Left lung (tissue), 10 donors: ENCODE results near the gene PCBP3. TPM values are rescaled to one million over a fixed set of nuclear protein-coding genes. Genes with fewer than 3 reads are reported as not detected.
A peak's percentile ranks its signal among the peaks of the same experiment; 100 is the strongest.

Experiments
- ATAC-seq: fragments of 200-7000 bp; cut with Tn5 transposase; one replicate; pipeline ENCODE4 v1.9.1; 2020; ENCODE audit warnings: moderate library complexity
- DNase-seq, 4 donors: peaks; one replicate each; pipeline ENCODE4 v3.0.0-alpha.2; 2013 to 2020
- H3K27ac ChIP-seq, 2 donors: fragments of 200-600 bp; sonication (generic) in 1 of 2; one replicate each; pipeline versions ENCODE4 v1.5.0 to v1.8.0; 2020 to 2021
- H3K27me3 ChIP-seq, 2 donors: fragments of 200-600 bp; sonication (generic) in 1 of 2; one replicate each; pipeline versions ENCODE4 v1.5.0 to v1.8.0; 2020 to 2021
- H3K36me3 ChIP-seq, 2 donors: fragments of 200-600 bp; sonication (generic) in 1 of 2; one replicate each; pipeline versions ENCODE4 v1.5.0 to v1.8.0; 2020 to 2021
- H3K4me1 ChIP-seq, 2 donors: fragments of 200-600 bp; one replicate each; pipeline ENCODE4 v1.8.0; 2021
- H3K4me3 ChIP-seq, 2 donors: fragments of 200-600 bp; sonication (generic) in 1 of 2; one replicate each; pipeline versions ENCODE4 v1.5.0 to v1.8.0; 2020 to 2021; ENCODE audit warnings: mild to moderate bottlenecking in 1 of 2
- H3K9me3 ChIP-seq, 2 donors: fragments of 200-600 bp; sonication (generic) in 1 of 2; one replicate each; pipeline versions ENCODE4 v1.5.0 to v1.8.0; 2020 to 2021
- intact Hi-C, 2 donors: fragments of 100-400 bp; cut with DNase I; formaldehyde crosslinking; loops; one replicate each; pipeline versions ENCODE4 v1.11.2 to v1.14.2; 2022
- polyA plus RNA-seq, 6 donors: library from polyadenylated mRNA; unstranded; fragments of 120-200 nt; gene quantifications; one replicate each; pipeline ENCODE4 v1.2.1, GENCODE V29; 2013; ENCODE audit not compliant: insufficient read length in 6 of 6
- total RNA-seq, 2 donors: library from RNA; stranded (reverse); fragmentation: NEBNext Ultra II Directional; extraction: Animal tissue kit (Norgen Biotek cat#: 25700); gene quantifications; one replicate each; pipeline ENCODE4 v1.2.1, GENCODE V29; 2021
- TF ChIP-seq, protein P1 (sequence below), 2 donors: fragments of 200-600 bp; sonication (generic) in 1 of 2; IDR thresholded peaks; one replicate each; pipeline versions ENCODE4 v1.5.0 to v1.8.0; 2021; ENCODE audit warnings: antibody characterized with exemption in 2 of 2
- donor health status: DM: no; HTN: yes; CAD: no.
- donor health status: DM: no; HTN: no; CAD: no.

PCBP3 gene
- total and polyA plus RNA-seq, 8 donors, result 2.1 to 13.8 (median 3.0) TPM

DNA sequence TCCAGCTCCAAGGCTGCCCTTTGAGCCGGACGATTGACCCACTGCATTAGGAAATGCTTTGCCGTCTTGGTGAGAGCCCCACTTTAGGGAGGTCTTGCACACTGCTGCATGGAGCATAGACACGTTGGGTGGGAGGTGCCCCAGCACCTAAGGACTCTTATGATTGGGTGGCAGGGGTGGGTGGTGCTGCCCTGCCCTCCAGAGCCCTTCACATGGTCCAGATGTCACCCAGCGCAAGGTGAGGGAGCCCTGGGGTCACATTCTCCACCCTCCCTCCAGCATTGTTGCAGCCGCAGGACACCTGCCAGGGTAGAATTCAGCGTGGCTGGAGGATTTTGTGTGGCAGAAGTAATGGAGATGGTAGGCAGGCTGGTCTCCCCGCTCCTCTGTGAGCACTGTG is 200.7 kb downstream of the PCBP3 start:
- H3K36me3 ChIP-seq, result no peaks in the 10 kb centered on the region
- H3K4me3 ChIP-seq, result no peak overlapping the region
- no peaks in the 10 kb centered on the region for H3K27me3 ChIP-seq
- peaks cover 0 to 16% of the 10 kb centered on the region in 2 donors for H3K9me3 ChIP-seq
- TF ChIP-seq, protein P1, sequence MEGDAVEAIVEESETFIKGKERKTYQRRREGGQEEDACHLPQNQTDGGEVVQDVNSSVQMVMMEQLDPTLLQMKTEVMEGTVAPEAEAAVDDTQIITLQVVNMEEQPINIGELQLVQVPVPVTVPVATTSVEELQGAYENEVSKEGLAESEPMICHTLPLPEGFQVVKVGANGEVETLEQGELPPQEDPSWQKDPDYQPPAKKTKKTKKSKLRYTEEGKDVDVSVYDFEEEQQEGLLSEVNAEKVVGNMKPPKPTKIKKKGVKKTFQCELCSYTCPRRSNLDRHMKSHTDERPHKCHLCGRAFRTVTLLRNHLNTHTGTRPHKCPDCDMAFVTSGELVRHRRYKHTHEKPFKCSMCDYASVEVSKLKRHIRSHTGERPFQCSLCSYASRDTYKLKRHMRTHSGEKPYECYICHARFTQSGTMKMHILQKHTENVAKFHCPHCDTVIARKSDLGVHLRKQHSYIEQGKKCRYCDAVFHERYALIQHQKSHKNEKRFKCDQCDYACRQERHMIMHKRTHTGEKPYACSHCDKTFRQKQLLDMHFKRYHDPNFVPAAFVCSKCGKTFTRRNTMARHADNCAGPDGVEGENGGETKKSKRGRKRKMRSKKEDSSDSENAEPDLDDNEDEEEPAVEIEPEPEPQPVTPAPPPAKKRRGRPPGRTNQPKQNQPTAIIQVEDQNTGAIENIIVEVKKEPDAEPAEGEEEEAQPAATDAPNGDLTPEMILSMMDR (IDR thresholded peaks at IDR 0.05), result no peak
- intact Hi-C loops, result no loop called here
- DNase-seq, result no peak
- H3K4me1 ChIP-seq, result no peaks in the 10 kb centered on the region
- no peak for ATAC-seq
- H3K27ac ChIP-seq, result no peak overlapping the region

DNA sequence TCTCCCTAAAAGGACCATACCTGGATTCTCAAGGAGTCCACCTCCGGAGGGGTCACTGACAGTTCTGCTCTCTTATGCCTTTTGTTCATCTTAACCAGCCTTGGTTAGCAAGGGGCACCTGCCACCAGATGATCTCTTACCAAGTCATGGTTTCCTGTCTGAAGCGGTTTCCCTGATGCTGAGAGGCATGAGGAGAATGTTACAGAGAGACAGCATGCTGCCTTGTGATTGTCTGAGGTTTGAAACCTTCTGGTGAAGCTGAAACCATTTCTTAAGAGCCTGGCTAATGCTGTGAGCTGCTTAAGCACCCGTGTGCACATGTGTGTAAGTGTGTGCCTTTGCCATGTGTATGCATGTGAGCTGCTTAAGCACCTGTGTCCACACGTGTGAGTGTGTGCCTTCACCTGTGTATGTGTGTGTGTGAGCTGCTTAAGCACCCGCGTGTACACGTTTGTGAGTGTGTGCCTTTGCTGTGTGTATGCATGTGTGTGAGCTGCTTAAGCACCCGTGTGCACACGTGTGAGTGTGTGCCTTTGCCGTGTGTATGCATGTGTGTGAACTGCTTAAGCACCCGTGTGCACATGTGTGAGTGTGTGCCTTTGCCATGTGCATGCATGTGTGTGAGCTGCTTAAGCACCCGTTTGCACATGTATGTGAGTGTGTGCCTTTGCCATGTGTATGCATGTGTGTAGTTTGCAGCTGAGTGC is 201.7 kb downstream of the PCBP3 start:
- DNase-seq, result no peak
- Histone ChIP-seq H3K27me3 (no peaks in the 10 kb centered on the region), H3K4me3 (no peak overlapping the region), H3K36me3 (no peaks in the 10 kb centered on the region), H3K9me3 (peaks cover 0 to 16% of the 10 kb centered on the region in 2 donors), H3K27ac (no peak overlapping the region), H3K4me1 (no peaks in the 10 kb centered on the region)
- no peak for ATAC-seq
- intact Hi-C loops, result no loop called here
- TF ChIP-seq, protein P1 (IDR thresholded peaks at IDR 0.05), result no peak

DNA sequence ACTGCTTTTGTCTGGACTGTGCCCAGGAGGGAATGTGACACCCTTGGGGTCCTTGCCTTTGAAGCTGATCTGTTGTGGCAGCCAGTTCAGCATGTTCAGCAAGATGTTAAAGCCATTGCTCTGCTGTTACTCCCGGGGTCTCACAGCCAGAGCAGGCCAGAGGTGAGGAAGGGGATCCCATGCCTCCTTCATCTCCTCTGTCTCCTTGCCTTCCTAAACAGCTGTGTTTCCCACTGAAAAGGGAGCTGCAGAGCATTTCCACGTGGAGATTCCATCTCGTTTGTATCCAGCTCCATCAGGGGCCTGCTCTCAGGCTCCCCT is 202.2 kb downstream of the PCBP3 start:
- Histone ChIP-seq H3K27ac (no peak overlapping the region), H3K4me1 (no peaks in the 10 kb centered on the region), H3K27me3 (no peaks in the 10 kb centered on the region), H3K36me3 (no peaks in the 10 kb centered on the region), H3K4me3 (no peak overlapping the region), H3K9me3 (peaks cover 0 to 13% of the 10 kb centered on the region in 2 donors)
- ATAC-seq (no peak), DNase-seq (no peak)
- intact Hi-C loops, result no loop called here
- TF ChIP-seq, protein P1 (IDR thresholded peaks at IDR 0.05), result no peak

DNA sequence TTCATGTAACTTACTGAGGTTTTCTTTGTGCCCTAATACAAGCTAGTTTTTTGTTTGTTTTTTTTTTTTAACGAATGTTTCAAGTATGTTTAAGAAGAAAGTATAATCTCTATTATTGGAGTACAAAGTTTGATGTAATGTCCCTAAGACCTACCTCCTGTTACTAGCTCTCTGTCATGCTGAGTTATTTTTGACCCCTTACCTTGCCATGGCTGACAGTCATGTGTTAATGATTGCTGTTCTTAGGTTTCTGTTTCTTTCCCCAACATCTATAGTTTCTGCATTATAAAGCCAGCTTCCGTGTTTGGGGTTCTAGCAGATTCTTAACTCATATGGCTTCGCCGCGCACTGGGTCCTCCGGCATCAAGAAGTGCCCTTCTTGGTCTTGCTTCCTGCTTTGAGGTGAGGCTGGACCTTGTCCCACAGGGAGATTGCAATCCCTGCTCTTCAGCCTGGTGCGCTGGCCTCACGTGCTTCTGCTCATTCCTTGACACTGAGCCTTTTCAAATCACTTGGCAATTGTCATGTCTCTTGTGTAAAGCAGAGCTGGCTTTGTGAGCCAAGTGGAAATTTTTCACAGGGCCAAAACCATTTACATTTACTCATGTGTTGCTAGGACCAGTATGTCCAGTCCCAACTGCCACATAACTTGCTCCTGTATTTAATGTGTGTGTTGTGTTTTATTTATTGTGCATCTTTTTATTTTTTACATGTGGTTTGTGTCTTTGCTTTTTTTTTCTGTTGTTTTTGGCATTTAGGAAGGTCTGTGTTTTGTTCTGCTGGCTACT is 203.0 kb downstream of the PCBP3 start:
- no peak for ATAC-seq
- Histone ChIP-seq H3K4me3 (no peak overlapping the region), H3K27me3 (no peaks in the 10 kb centered on the region), H3K27ac (no peak overlapping the region), H3K9me3 (peaks cover 0 to 4% of the 10 kb centered on the region in 2 donors), H3K36me3 (no peaks in the 10 kb centered on the region), H3K4me1 (no peaks in the 10 kb centered on the region)
- DNase-seq, result peak in 1 of 4 donors; percentile 9
- intact Hi-C loops, result no loop called here
- TF ChIP-seq, protein P1 (IDR thresholded peaks at IDR 0.05), result no peak

DNA sequence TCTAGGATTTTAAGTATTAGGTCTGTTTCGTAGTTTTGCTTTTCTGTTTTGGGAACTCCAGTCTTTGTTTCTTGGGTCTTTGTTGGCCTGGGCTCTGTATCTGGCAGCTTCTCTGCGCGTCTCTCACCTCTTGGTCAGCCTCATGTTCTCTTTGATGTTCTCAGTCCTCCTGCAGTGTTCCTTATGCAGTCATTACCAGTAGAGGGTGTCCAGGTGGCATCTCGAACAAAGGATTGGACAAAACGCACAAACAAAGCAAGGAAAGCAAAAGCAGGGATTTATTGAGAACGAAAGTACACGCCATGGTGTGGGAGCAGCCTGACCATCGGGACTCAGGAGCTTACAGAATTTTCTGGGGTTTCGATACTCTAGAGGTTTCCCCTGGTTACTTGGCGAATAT is 204.3 kb downstream of the PCBP3 start:
- DNase-seq (no peak), ATAC-seq (no peak)
- TF ChIP-seq, protein P1 (IDR thresholded peaks at IDR 0.05), result no peak
- Histone ChIP-seq H3K4me1 (no peaks in the 10 kb centered on the region), H3K4me3 (no peak overlapping the region), H3K9me3 (no peaks in the 10 kb centered on the region), H3K27ac (no peak overlapping the region), H3K27me3 (no peaks in the 10 kb centered on the region), H3K36me3 (no peaks in the 10 kb centered on the region)
- intact Hi-C loops, result no loop called here
